Measurements from ENCODE around the gene LTBP2.

The LTBP2 gene

GRCh38 chr14:74584951-74585350 is 27.1 kb downstream of the LTBP2 start:
- no peaks in the 10 kb centered on the region for H4K20me1 ChIP-seq (ENCODE audit: control insufficient read depth, insufficient read depth, low read depth, low read length)
- H3K4me2 ChIP-seq (ENCODE audit: low read length) = no peak overlapping the region
- no peak overlapping the region for H3K4me3 ChIP-seq (ENCODE audit: low read length)
- no peaks in the 10 kb centered on the region for H3K36me3 ChIP-seq (ENCODE audit: control insufficient read depth, low read length)
- H3F3A ChIP-seq (ENCODE audit: control insufficient read depth, insufficient read depth) = no peaks in the 10 kb centered on the region
- no peaks in the 10 kb centered on the region for H3K9me3 ChIP-seq (ENCODE audit: control insufficient read depth, insufficient read depth, low read length)
- TF ChIP-seq EZH2phosphoT487 (IDR thresholded peaks at IDR 0.05; ENCODE audit: borderline replicate concordance, low read length) (no peak), CTCF (IDR thresholded peaks at IDR 0.05; ENCODE audit: low read depth, low read length, poor library complexity, severe bottlenecking) (no peak)
- no peaks in the 10 kb centered on the region for H3K4me1 ChIP-seq (ENCODE audit: control insufficient read depth, low read length)
- H3K9me2 ChIP-seq (replicated peaks; ENCODE audit: control insufficient read depth, low read length) = no peaks in the 10 kb centered on the region
- no peak overlapping the region for H3K27ac ChIP-seq (ENCODE audit: low read depth, low read length)
- H3K27me3 ChIP-seq (ENCODE audit: control insufficient read depth, low read length) = no peaks in the 10 kb centered on the region
- H3K79me2 ChIP-seq (ENCODE audit: control insufficient read depth, low read length) = no peaks in the 10 kb centered on the region

- Histone ChIP-seq H3K4me1 (ENCODE audit: control insufficient read depth, low read length) (no peaks in the 10 kb centered on the region), H3K36me3 (ENCODE audit: control insufficient read depth, low read length) (no peaks in the 10 kb centered on the region)
These were observed 28.2 kb downstream of the LTBP2 start for GRCh38 chr14:74583689-74584434.

GRCh38 chr14:74582910-74583581 is 29.0 kb downstream of the LTBP2 start:
- Histone ChIP-seq H4K20me1 (ENCODE audit: control insufficient read depth, insufficient read depth, low read depth, low read length) (no peaks in the 10 kb centered on the region), H3K27ac (ENCODE audit: low read depth, low read length) (no peak overlapping the region), H3K4me2 (ENCODE audit: low read length) (no peak overlapping the region), H3K27me3 (ENCODE audit: control insufficient read depth, low read length) (no peaks in the 10 kb centered on the region), H3K79me2 (ENCODE audit: control insufficient read depth, low read length) (no peaks in the 10 kb centered on the region), H3K36me3 (ENCODE audit: control insufficient read depth, low read length) (no peaks in the 10 kb centered on the region), H3K4me1 (ENCODE audit: control insufficient read depth, low read length) (no peaks in the 10 kb centered on the region), H3K9me2 (replicated peaks; ENCODE audit: control insufficient read depth, low read length) (no peaks in the 10 kb centered on the region), H3F3A (ENCODE audit: control insufficient read depth, insufficient read depth) (no peaks in the 10 kb centered on the region), H3K4me3 (ENCODE audit: low read length) (no peak overlapping the region), H3K9me3 (ENCODE audit: control insufficient read depth, insufficient read depth, low read length) (no peaks in the 10 kb centered on the region)
- TF ChIP-seq CTCF (IDR thresholded peaks at IDR 0.05; ENCODE audit: low read depth, low read length, poor library complexity, severe bottlenecking) (no peak), EZH2phosphoT487 (IDR thresholded peaks at IDR 0.05; ENCODE audit: borderline replicate concordance, low read length) (no peak)

More at GRCh38 chr14:74583689-74584434, 28.2 kb downstream of the LTBP2 start:
- H3K9me3 ChIP-seq (ENCODE audit: control insufficient read depth, insufficient read depth, low read length) = no peaks in the 10 kb centered on the region
- no peaks in the 10 kb centered on the region for H4K20me1 ChIP-seq (ENCODE audit: control insufficient read depth, insufficient read depth, low read depth, low read length)
- H3K4me3 ChIP-seq (ENCODE audit: low read length) = no peak overlapping the region
- TF ChIP-seq CTCF (IDR thresholded peaks at IDR 0.05; ENCODE audit: low read depth, low read length, poor library complexity, severe bottlenecking) (no peak), EZH2phosphoT487 (IDR thresholded peaks at IDR 0.05; ENCODE audit: borderline replicate concordance, low read length) (no peak)
- H3F3A ChIP-seq (ENCODE audit: control insufficient read depth, insufficient read depth) = no peaks in the 10 kb centered on the region
- H3K27me3 ChIP-seq (ENCODE audit: control insufficient read depth, low read length) = no peaks in the 10 kb centered on the region
- H3K79me2 ChIP-seq (ENCODE audit: control insufficient read depth, low read length) = no peaks in the 10 kb centered on the region
- H3K27ac ChIP-seq (ENCODE audit: low read depth, low read length) = no peak overlapping the region
- H3K4me2 ChIP-seq (ENCODE audit: low read length) = no peak overlapping the region
- H3K9me2 ChIP-seq (replicated peaks; ENCODE audit: control insufficient read depth, low read length) = no peaks in the 10 kb centered on the region

Measured in DOHH2 (cell line).